Activated naive CD4-positive, alpha-beta T cell (primary cell): ENCODE data around the gene MORC1.
"Not testable (repeated sequence)": the region's sequence is repeated elsewhere in the genome, so short reads cannot be mapped to it uniquely, and the experiment has no call there.

Source experiments
- DNase-seq, 4 experiments: peaks; one replicate each; lab custom pipeline; 2025; lab: John Stamatoyannopoulos, UW

Gene MORC1, protein sequence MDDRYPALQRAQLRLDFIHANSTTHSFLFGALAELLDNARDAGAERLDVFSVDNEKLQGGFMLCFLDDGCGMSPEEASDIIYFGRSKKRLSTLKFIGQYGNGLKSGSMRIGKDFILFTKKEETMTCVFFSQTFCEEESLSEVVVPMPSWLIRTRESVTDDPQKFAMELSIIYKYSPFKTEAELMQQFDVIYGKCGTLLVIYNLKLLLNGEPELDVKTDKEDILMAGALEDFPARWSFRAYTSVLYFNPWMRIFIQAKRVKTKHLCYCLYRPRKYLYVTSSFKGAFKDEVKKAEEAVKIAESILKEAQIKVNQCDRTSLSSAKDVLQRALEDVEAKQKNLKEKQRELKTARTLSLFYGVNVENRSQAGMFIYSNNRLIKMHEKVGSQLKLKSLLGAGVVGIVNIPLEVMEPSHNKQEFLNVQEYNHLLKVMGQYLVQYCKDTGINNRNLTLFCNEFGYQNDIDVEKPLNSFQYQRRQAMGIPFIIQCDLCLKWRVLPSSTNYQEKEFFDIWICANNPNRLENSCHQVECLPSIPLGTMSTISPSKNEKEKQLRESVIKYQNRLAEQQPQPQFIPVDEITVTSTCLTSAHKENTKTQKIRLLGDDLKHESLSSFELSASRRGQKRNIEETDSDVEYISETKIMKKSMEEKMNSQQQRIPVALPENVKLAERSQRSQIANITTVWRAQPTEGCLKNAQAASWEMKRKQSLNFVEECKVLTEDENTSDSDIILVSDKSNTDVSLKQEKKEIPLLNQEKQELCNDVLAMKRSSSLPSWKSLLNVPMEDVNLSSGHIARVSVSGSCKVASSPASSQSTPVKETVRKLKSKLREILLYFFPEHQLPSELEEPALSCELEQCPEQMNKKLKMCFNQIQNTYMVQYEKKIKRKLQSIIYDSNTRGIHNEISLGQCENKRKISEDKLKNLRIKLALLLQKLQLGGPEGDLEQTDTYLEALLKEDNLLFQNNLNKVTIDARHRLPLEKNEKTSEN

DNA sequence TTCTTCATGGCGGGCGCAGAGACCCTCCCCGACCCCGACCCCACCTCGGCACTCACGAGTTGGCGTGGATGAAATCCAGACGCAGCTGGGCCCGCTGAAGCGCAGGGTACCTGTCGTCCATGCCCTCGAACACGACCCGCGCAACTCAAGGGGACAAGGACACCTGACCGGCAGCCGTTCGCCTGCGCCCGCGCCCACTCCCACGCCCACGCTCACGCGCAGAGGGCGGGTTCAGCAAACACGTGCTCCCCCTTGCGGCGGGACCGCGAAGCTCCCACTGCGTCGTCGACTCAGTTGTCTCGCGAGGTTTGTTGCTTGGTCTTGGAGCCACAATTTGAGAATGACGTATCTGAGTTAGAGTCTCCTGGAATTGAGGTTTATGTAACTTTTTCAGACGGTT is at the start of gene MORC1:
MORC1 (minus strand) TSS at position 196 of the 400 bp plus-strand sequence; CDS start at position 121, 75 bp downstream.
- DNase-seq, result no peak

DNA sequence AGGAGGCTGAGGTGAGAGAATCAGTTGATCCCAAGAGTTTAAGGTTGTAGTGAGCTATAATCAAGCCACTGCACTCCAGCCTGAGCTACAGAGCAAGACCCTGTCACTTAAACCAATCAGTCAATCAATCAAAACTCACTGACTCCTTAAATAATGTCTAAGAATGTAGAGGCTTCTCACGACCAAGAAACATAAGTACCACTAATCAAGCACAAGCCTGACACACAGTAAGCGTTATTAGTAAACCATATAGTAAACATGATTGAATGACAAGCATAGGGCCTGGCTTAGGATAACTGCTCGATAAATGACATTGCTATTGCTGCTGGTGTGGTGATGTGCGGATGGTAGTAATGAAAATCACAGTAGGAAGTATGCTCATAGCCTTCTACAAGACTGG is 48.0 kb upstream of the MORC1 start:
- DNase-seq, result no peak

DNA sequence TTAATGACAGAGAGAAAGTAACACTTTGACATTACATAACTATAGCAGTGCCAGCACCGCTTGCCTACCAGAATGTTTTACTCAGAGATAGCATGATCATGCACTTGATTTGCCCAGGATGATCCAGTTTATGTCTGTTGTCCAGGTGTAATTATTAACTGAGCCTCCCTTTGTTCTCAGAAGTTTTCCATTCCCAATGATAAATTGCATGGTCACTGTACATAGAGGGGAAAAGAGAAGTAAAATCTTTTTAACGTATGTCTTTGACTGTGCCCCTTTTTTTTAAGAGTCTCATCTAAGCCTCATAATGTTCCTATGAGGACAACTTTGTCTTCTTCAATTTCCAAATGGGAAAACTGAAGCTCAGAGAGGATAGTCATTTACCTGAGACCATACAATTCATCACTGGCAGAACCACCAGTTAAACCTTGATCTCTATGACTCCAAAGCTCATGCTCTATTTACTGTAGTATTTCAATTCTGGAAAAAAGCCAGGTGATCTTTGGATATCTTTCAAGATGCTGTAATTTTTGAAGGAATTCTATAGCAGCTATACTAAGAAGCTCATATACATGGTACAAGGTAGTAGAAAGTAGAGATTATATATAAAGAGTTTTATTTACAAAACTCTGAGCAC is 43.7 kb upstream of the MORC1 start:
- no peak for DNase-seq

DNA sequence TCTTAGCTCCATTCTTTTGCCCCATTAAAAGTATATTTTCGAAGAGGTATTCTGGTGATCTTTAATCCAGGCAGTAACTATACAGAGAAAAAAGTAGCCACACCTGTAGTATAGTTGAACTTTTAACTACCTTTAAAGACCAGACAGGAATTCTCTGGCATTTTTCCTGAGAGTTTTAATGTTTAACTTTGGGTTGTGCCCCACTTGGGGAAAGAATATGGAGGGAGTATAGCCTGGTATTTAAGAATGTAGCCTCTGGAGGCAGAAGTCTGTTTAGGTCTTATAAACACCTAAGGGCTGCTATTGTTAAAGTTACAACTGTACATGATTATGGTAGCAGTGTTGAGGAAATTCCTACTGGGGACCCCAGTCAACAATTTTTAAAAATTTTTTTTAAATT is 37.9 kb upstream of the MORC1 start:
- DNase-seq, result no peak

DNA sequence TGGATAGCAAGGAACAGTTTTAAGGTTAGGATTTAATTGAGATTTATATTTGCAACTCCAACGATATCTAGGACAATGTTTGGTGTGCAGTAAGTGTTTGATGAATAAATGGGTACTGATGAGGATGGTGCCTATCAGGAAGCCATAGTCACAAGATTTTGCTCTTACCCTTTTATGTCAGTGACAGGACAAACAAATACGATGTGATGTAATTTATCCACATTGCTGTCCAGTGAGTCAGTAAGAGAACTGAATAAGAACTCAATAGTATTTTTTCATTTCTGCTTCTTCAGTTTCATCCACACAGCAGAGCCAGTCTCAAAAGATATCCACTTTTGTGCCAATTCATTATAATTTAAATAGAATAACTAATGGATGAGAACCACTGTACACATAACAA is 37.0 kb upstream of the MORC1 start:
- DNase-seq, result no peak

DNA sequence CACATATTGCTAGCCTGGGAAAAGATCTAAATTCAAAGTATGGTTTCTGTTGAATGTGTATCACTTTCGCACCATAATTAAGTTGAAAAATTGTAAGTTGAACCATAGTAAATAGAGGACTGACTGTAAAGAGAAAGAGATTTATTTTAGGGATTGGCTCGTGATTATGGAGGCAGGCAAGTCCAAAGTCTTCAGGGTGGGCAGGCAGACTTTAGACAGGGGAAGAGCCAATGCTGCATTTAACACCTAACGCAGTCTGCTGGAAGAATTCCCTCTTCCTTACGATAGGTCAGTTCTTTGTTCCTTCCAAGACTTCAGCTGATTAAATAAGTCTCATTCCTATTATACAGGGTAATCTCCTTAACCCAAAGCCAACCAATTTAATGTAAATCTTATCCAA is 34.4 kb upstream of the MORC1 start:
- no peak for DNase-seq

DNA sequence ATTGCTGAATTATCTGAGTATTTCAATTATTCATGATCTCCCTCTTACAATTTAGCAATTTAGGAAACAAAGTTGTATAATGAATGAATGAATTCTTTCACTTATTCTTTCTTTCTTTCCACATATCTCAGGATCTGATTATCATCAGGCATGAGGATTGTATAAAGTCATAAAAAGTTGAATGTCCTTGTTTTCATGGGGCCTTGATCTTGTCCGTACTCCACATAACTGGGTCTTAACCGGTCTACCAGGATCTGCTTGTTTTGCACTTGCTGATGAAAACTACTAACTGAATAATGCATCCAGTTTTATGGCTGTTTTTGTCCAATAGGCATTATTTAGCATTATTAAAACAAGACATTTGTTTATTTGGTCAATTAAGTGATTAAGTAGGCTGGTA is 31.1 kb upstream of the MORC1 start:
- DNase-seq, result no peak

DNA sequence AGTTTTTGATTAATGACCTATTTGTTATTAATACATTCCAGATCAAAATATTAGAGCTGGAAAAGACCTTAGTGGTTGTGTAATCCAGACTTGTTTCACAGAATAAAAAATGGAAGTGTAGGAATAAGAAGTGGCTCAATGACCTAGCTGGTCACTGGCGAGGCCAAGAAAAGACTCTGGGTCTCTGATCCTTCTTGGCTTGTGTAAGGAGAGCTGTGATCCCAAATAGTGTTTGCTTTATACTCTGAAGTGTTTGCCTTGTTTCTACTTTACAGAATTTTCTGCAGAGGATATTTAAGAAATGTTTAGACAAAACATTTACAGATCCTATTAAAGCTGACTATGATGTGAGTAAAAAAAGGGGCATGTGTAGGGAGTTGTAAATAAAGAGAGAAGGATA is 25.7 kb upstream of the MORC1 start:
- no peak for DNase-seq

DNA sequence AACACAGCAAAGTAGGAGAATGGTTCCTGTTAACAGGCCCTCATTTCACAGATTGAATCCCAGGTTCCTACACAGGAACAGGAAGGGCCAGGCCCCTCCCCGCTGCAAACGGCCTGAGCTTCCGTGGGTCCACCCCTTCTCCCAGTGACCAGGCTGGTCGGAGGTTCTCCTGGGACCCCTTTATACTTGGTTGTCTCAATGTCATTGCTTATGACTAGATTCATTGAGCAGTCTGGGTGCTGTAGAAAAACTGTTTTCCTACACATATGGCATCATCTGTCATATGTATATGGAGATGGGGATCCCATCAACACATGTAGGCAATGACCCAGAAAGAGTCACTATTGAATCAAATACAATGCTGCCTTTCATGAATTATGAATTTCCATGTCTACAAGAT is 22.4 kb upstream of the MORC1 start:
- DNase-seq, result no peak

DNA sequence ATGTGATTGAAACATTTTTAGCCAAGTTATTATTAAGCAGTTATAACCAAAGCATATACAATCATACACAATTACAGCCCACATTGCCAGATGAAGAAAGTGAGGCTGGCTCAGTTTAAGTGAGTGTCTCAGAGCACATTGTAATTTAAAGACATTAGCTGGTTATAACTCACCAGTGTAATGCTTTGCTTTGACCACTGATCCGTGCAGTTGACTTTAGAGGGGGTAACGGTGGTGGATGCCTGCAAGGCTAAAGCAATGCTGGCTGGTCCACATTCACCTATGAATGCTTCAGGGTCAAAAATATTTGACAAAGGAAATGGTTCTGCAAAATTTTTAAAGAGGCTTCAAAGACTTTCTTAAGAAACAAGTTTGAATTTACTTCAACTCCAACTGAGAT is 19.8 kb upstream of the MORC1 start:
- DNase-seq, result no peak

DNA sequence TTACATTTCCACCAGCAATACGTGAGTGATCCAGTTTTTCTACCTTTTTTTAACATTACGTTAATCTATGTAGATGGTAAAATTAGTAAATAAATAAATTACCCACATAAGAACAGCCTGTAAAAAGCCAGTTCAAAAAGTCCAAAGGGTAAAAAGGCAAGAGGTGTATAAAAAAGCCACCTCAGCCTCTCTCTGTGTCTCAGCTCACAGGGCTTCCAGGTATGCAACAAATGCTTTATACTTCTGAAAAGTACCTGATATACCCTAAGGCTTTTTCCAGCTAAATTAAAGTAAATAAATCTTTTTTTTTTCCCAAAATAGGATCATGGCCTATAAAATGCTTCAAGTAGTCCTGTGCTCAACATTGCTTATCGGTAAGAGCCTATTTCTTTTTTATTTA is 18.6 kb upstream of the MORC1 start, which contains the start of gene C3orf85:
C3orf85 (plus strand) TSS at position 197 of the 400 bp plus-strand sequence; CDS start at position 326, 129 bp downstream.
- DNase-seq, result no peak

DNA sequence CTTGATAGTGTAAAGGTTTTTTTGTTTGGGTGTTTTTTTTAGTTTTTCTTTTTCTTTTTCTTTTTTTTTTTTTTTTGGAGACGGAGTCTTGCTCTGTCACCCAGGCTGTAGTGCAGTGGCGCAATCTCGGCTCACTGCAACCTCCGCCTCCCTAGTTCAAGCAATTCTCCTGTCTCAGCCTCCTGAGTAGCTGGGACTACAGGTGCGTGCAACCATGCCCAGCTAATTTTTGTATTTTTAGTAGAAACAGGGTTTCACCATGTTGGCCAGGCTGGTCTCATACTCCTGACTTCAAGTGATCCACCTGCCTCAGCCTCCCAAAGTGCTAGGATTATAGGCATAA is 15.5 kb upstream of the MORC1 start:
- DNase-seq, result not testable (repeated sequence)

DNA sequence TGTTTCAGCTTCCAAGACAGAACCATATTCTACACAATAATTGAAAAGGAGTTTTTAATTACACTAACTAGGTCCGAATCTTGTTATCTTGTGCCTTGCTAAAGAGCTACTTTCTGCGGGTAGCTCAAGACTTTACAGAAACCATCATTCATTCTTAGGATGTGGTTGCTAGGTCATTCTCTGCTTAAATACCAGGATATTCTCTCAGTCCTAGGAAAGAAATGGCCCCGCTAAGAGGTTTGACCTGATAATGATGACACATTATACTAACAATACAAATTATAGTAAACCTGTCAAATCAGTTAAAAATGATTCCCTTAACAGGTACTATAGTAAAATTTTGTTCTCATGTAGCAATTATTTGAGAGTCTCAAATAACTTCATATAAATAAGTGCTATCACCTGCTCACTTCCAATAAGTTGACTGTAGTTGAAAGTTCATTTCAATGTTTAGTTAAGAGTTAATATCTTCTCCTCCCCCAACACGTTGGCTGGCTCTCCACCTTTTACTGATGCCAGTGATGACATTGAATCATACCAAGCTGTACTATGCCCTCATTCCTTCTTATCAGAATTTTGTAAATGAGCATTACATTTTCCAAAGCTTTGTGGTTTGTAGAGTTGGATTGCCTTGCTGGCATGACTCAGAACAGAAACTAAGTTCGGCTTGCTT is 15.0 kb upstream of the MORC1 start:
- no peak for DNase-seq

DNA sequence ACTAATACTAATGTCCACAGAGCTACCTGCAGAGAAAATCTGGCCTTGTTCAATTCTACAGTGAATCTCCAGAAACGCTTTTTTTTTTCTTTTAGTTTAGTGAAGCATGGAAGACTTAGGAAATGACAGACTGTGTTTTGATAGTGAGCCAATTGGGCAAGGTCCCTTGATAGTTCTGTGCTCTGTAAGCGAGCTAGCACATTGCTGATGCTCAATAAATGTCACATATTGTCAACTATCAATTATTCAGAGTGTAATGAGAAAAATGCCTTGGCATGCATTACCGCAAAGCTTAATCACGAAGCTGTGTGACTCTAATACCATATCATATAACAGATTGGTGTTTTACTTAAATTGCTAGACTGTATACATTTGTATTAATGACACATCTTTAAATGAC is 13.3 kb upstream of the MORC1 start:
- DNase-seq, result no peak

DNA sequence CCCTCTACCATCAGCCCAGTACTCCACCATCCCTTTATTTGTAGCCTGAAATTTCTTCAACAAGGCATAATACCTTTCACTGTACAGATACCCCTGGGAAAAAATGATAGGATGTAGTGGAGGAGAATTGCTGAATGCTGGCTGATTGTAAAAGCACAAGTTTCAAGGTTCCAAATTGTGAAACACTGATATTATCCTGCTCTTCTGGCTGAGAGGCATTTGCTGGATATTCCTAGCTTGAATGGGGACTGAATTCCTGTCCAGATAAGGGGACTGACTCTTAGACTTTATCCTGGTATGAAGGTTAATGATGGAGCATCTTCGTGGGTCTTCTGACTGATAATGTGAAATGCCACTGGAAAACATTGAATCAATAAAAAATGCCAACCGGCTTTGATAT is 9.6 kb upstream of the MORC1 start:
- no peak for DNase-seq

DNA sequence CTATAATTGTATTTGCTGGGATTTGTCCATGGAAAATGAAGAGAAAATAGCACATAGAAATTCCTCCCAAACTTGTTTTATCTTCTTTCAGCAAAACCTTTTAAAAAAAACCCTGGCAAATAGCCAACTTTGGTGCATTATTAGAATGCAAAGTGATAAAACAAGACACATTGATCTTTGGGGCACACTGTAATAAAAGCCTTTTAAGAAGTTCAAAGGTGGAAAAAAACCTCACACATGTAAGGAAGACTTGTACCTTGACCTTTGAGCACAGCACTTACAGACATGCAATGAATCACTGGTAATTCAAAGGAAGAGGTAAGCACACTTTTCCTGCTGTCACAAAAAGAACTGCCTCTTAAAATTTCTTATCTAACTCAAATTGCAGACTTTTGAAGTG is 8.0 kb upstream of the MORC1 start:
- no peak for DNase-seq

DNA sequence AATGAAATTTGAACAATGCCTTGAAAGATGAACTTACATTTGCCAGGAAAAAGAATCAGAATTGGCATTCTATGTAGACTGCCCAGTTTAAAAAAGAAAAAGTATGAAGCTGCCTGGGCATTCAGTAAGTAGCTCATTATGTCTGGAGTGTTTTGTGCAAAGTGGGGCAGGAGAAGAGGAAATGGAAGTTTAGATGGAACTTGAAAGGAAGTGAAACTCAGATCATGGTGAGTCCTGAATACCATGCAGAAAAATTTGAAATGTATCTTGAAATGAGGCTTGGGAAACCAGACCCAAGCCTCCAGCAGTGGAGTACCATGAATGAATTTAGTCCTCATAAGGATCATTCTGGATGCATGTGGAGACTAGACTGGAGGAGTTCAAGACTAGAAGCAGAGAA is 4.8 kb upstream of the MORC1 start:
- no peak for DNase-seq

DNA sequence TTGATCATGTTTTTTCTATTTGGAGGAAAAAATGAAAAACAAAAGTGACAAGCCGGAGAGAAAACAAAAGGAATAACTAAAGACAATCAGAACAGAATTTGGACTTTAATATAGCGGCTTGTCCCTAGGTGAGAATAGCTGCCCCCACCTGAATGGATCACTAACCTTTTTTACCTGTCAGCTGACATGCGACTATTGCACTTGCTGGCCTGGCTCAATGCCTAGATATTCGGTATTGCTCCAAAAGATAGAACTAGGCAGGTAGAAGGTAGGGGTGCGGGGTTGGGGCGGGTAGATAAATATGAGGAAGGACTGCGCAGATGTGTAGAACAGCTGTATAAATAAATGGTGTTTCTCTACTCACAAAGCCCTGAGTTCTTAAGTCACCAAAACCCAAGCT is 650 bp upstream of the MORC1 start:
- DNase-seq, result no peak

DNA sequence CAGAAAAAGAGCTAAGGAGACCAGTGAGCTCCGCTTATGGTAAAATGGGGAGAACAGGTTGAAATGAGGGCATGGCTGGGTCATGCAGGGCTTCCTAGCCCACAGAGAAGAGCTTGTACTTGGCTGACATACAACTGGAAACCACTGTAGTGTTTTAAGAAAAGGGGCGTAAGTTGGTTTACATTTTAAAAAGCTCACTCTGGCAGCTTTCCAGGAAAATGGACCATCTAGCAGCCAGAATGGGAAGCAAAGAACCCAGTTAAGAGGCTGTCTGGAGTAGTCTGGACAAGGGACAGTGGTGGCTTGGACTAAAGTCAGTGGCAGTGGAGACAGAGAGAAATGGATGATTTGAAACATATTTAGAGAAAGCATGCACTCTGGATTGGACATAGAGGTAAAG is 1.9 kb downstream of the MORC1 start:
- DNase-seq, result no peak

DNA sequence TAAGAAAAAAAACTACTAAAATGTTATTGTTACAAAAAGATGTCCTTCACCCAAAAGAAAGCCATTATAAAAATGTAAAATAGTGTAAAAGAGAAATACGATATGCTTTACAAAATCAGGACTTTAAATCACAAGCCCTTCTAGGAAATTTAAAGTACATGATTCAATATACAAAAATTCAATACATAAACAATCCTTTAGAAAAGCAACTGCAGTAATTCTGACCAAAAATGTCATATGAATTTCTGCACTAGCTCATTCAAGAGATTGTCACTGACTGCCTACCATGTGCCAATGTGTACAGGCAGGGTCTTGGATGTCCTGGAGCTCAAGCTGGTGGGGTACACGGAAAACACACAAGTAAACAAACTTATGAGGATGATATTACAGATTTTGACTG is 2.5 kb downstream of the MORC1 start:
- no peak for DNase-seq

DNA sequence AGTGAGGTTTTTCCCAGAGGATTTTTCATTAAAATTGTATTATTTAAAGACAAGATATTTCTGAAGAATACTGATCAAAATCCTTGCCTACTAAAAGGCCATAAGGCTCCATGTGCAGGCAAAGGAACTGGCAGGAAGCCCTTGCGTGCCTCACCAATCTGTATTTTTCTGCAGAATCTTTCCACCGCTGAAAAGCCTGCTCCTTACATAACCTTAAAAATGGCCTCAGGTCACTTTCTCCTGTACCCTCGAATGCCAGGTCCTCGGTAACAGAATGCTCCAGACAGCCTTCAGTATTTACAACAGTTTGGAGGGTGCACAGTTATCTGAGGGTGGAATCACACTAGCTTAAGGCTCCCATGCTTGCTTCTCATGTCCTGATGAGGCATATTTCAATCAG is 3.2 kb downstream of the MORC1 start:
- no peak for DNase-seq
